WTC11 (cell line): ENCODE measurements around the gene RNF181.

Source experiments
- ATF6 ChIP-seq: sonication (generic); formaldehyde crosslinking; IDR thresholded peaks from 2 replicates; pipeline ENCODE4 v1.8.1; 2023; ENCODE audit warnings: mild to moderate bottlenecking, missing genetic modification reagents
- ESRRA ChIP-seq: sonication (generic); formaldehyde crosslinking; IDR thresholded peaks from 2 replicates; pipeline ENCODE4 v1.8.1; 2022; ENCODE audit warnings: mild to moderate bottlenecking, missing genetic modification reagents, borderline replicate concordance
- FOXP1 ChIP-seq: sonication (generic); formaldehyde crosslinking; IDR thresholded peaks from 2 replicates; pipeline ENCODE4 v1.8.0; 2022; ENCODE audit warnings: missing genetic modification reagents, mild to moderate bottlenecking, moderate library complexity, borderline replicate concordance
- FOXP4 ChIP-seq: sonication (generic); formaldehyde crosslinking; IDR thresholded peaks from 2 replicates; pipeline ENCODE4 v1.8.0; 2022; ENCODE audit warnings: mild to moderate bottlenecking, missing genetic modification reagents
- GABPB1 ChIP-seq: sonication (generic); formaldehyde crosslinking; IDR thresholded peaks from 2 replicates; pipeline ENCODE4 v1.8.1; 2023; ENCODE audit warnings: mild to moderate bottlenecking, missing genetic modification reagents
- MAX ChIP-seq: sonication (generic); formaldehyde crosslinking; IDR thresholded peaks from 2 replicates; pipeline ENCODE4 v1.8.0; 2022; ENCODE audit warnings: mild to moderate bottlenecking, missing genetic modification reagents
- NR2C2 ChIP-seq: sonication (generic); formaldehyde crosslinking; IDR thresholded peaks from 2 replicates; pipeline ENCODE4 v1.8.0; 2022; ENCODE audit warnings: mild to moderate bottlenecking, missing genetic modification reagents
- OVOL2 ChIP-seq: fragments of 250-450 bp; sonication (Bioruptor Pico); IDR thresholded peaks from 2 replicates; pipeline ENCODE4 v1.9.0; 2021; ENCODE audit warnings: mild to moderate bottlenecking, borderline replicate concordance
- SP1 ChIP-seq: sonication (generic); formaldehyde crosslinking; conservative IDR thresholded peaks from 2 replicates; pipeline ENCODE4 v1.8.1; 2022; ENCODE audit warnings: missing genetic modification reagents
- ZNF138 ChIP-seq: sonication (generic); formaldehyde crosslinking; conservative IDR thresholded peaks from 2 replicates; pipeline ENCODE4 v1.8.1; 2022; ENCODE audit warnings: mild to moderate bottlenecking, moderate library complexity, missing genetic modification reagents

GRCh38 chr2:85613717-85614515 lies 18.4 kb downstream of the RNF181 start:
- TF ChIP-seq ESRRA (CRISPR knock-in tag), result no peak
- no peak for TF ChIP-seq SP1 (CRISPR knock-in tag)
- TF ChIP-seq MAX (CRISPR knock-in tag), result no peak
- TF ChIP-seq OVOL2 (CRISPR knock-in tag), result no peak
- TF ChIP-seq FOXP4 (CRISPR knock-in tag), result no peak
- TF ChIP-seq ZNF138 (CRISPR knock-in tag), result no peak
- TF ChIP-seq ATF6 (CRISPR knock-in tag), result no peak
- TF ChIP-seq FOXP1 (CRISPR knock-in tag), result no peak
- TF ChIP-seq GABPB1 (CRISPR knock-in tag), result no peak
- TF ChIP-seq NR2C2, result no peak
